ENCODE data around the gene NOTO. TPM values are rescaled to one million over a fixed set of nuclear protein-coding genes. Genes with fewer than 3 reads are reported as not detected.

The NOTO gene
- total RNA-seq, 1 donor, result not detected

GRCh38 chr2:73205611-73206010 is 3.2 kb downstream of the NOTO start:
- no peak for TF ChIP-seq CTCF (IDR thresholded peaks at IDR 0.05; ENCODE audit: insufficient read depth, low read length)
- H3K4me3 ChIP-seq (ENCODE audit: low read depth, low read length), result no peak overlapping the region
- no peak for DNase-seq (ENCODE audit: low read depth)

- no peak overlapping the region for H3K4me3 ChIP-seq (ENCODE audit: low read depth, low read length)
- TF ChIP-seq CTCF (IDR thresholded peaks at IDR 0.05; ENCODE audit: insufficient read depth, low read length), result no peak
- DNase-seq (ENCODE audit: low read depth), result no peak
These were observed 5.9 kb downstream of the NOTO start for GRCh38 chr2:73208258-73208657.

GRCh38 chr2:73210019-73210418 is 7.6 kb downstream of the NOTO start:
- no peak for TF ChIP-seq CTCF (IDR thresholded peaks at IDR 0.05; ENCODE audit: insufficient read depth, low read length)
- DNase-seq (ENCODE audit: low read depth), result no peak
- no peak overlapping the region for H3K4me3 ChIP-seq (ENCODE audit: low read depth, low read length)

GRCh38 chr2:73210696-73211095 is 8.3 kb downstream of the NOTO start:
- no peak for DNase-seq (ENCODE audit: low read depth)
- H3K4me3 ChIP-seq (ENCODE audit: low read depth, low read length), result no peak overlapping the region
- no peak for TF ChIP-seq CTCF (IDR thresholded peaks at IDR 0.05; ENCODE audit: insufficient read depth, low read length)

GRCh38 chr2:73212098-73212447 is 9.7 kb downstream of the NOTO start:
- no peak for TF ChIP-seq CTCF (IDR thresholded peaks at IDR 0.05; ENCODE audit: insufficient read depth, low read length)
- no peak for DNase-seq (ENCODE audit: low read depth)
- no peak overlapping the region for H3K4me3 ChIP-seq (ENCODE audit: low read depth, low read length)

- no peak overlapping the region for H3K4me3 ChIP-seq (ENCODE audit: low read depth, low read length)
- peak; percentile 97 for TF ChIP-seq CTCF (IDR thresholded peaks at IDR 0.05; ENCODE audit: insufficient read depth, low read length)
- peak; percentile 96 for DNase-seq (ENCODE audit: low read depth)
These were observed 10.2 kb downstream of the NOTO start for GRCh38 chr2:73212448-73213176.
